Measurements from ENCODE around the gene C2CD4B.

- TF ChIP-seq CTCF (conservative IDR thresholded peaks at IDR 0.05 in 1 of 2, IDR thresholded peaks at IDR 0.05 in 1 of 2; ENCODE audit: extremely low read depth in 1 of 2, insufficient read depth in 1 of 2, low read depth in 1 of 2, low read length in 2 of 2) (no peak), EZH2 (IDR thresholded peaks at IDR 0.05; ENCODE audit: borderline replicate concordance, low read length) (no peak)
Measured at GRCh38 chr15:62119227-62119864, 45.7 kb downstream of the C2CD4B start.
